ENCODE data around the gene ANGEL2. TPM values are rescaled to one million over a fixed set of nuclear protein-coding genes. Genes with fewer than 3 reads are reported as not detected.
"Not testable (repeated sequence)": the region's sequence is repeated elsewhere in the genome, so short reads cannot be mapped to it uniquely, and the experiment has no call there.

The ANGEL2 gene
- total and polyA plus RNA-seq, 2 of the 4 experiments (the other 2 are of a cell fraction): 13.4 to 44.1 TPM

DNA sequence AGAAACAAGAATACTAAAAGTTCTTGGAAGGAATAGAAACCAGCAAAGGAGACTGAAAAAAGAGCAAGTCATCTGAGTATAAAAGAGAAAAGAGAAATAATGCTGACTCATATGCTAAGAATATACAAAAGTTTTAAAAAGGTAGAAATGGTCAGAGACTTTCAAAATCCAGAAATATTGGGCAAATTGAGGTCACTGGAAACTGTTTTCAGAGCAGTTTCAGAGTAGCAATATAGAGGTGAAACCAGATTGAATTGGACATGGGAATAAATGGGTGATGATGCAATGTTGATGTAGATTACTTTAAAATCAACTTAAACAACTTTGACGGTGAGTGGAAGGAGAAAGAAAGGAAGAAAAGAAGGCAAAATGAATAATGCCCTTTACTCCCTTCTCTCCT, 33.6 kb upstream of the ANGEL2 start:
- intact Hi-C loops (cut with micrococcal nuclease): no loop called here
- H4K91ac ChIP-seq (ENCODE audit: insufficient read depth, low read depth, low read length): no peak overlapping the region
- H2AFZ ChIP-seq (replicated peaks; ENCODE audit: low read length, poor library complexity): no peak overlapping the region
- no peak overlapping the region for H3K14ac ChIP-seq (replicated peaks; ENCODE audit: low read depth, low read length)
- peak overlapping the region in 1 of 2 experiments; percentile 31; a peak in 2 of 4 replicates for H4K8ac ChIP-seq (ENCODE audit: low read depth in 2 of 2, low read length in 2 of 2)
- H2BK20ac ChIP-seq (ENCODE audit: low read depth, low read length): no peak overlapping the region
- no peak overlapping the region for H4K5ac ChIP-seq (ENCODE audit: low read depth, low read length)
- no peak overlapping the region for H2AK5ac ChIP-seq (ENCODE audit: low read depth, low read length)
- H3K18ac ChIP-seq (ENCODE audit: low read depth, low read length): no peak overlapping the region
- peaks cover 6% of the 10 kb centered on the region for H3K9me1 ChIP-seq (ENCODE audit: insufficient read depth, low read length)
- H3K56ac ChIP-seq (ENCODE audit: extremely low read depth, insufficient read depth, low read length): no peak overlapping the region
- H3K23ac ChIP-seq (ENCODE audit: low read depth, low read length): no peak overlapping the region
- no peak overlapping the region for H3K9ac ChIP-seq (ENCODE audit: low read depth, low read length)
- no TSS peak for BruUV-seq (replicated peaks)
- ChIA-PET POLR2A (ENCODE audit: unreplicated experiment) (no interaction called here), CTCF (no interaction called here)
- H2AK9ac ChIP-seq (replicated peaks; ENCODE audit: low read depth, low read length, poor library complexity): no peak overlapping the region
- no peak overlapping the region for H3K4me2 ChIP-seq (ENCODE audit: low read depth, low read length)
- no peaks in the 10 kb centered on the region for H4K20me1 ChIP-seq (ENCODE audit: insufficient read depth, low read length)
- peaks cover 2% of the 10 kb centered on the region; the same call in 1 of the 2 replicates for H3K4me1 ChIP-seq (ENCODE audit: control insufficient read depth, insufficient read depth, low read length)
- WGBS, 2 experiments (ENCODE audit: extremely low coverage in 2 of 2, insufficient read length in 1 of 2): no CpG with 5 or more reads among the region's 1 CpG
- no peak overlapping the region for H2BK120ac ChIP-seq (ENCODE audit: low read depth, low read length)
- DNase-seq: no peak
- H3K27me3 ChIP-seq (ENCODE audit: control insufficient read depth, insufficient read depth, low read length): no peaks in the 10 kb centered on the region; the same call in 1 of the 2 replicates
- H3K4ac ChIP-seq (ENCODE audit: low read depth, low read length): no peak overlapping the region
- no peak overlapping the region for H2BK5ac ChIP-seq (ENCODE audit: low read depth, low read length, poor library complexity, severe bottlenecking)
- H3K79me1 ChIP-seq (ENCODE audit: low read depth in 1 of 2, low read length in 2 of 2): peaks cover 4 to 20% of the 10 kb centered on the region in 2 experiments; a peak in 3 of 4 replicates
- H2BK15ac ChIP-seq (ENCODE audit: low read depth, low read length): no peak overlapping the region
- no peak overlapping the region for H3K4me3 ChIP-seq (ENCODE audit: insufficient read depth, low read depth, low read length)
- no peak overlapping the region for H3K27ac ChIP-seq (ENCODE audit: insufficient read depth, low read length)
- TF ChIP-seq NFE2L2 (IDR thresholded peaks at IDR 0.05; ENCODE audit: low read depth, low read length) (peak; percentile 66; the same call in 1 of the 2 replicates), MAFK (IDR thresholded peaks at IDR 0.05; ENCODE audit: low read depth, low read length) (peak; percentile 78), CEBPB (IDR thresholded peaks at IDR 0.05; ENCODE audit: low read depth, low read length) (peak; percentile 69), MXI1 (IDR thresholded peaks at IDR 0.05; ENCODE audit: borderline replicate concordance, low read depth, low read length) (no peak)
- no peaks in the 10 kb centered on the region for H3K9me3 ChIP-seq (ENCODE audit: control insufficient read depth, insufficient read depth, low read length)
- no peaks in the 10 kb centered on the region for H3K36me3 ChIP-seq (ENCODE audit: control insufficient read depth, insufficient read depth, low read length)
- dilution Hi-C loops (cut with HindIII; ENCODE audit: low sequenced_read_pairs, unreplicated experiment): no loop called here
- ATAC-seq (ENCODE audit: low read depth): no peak
- in situ Hi-C loops (cut with MboI; ENCODE audit: low sequenced_read_pairs): no loop called here

DNA sequence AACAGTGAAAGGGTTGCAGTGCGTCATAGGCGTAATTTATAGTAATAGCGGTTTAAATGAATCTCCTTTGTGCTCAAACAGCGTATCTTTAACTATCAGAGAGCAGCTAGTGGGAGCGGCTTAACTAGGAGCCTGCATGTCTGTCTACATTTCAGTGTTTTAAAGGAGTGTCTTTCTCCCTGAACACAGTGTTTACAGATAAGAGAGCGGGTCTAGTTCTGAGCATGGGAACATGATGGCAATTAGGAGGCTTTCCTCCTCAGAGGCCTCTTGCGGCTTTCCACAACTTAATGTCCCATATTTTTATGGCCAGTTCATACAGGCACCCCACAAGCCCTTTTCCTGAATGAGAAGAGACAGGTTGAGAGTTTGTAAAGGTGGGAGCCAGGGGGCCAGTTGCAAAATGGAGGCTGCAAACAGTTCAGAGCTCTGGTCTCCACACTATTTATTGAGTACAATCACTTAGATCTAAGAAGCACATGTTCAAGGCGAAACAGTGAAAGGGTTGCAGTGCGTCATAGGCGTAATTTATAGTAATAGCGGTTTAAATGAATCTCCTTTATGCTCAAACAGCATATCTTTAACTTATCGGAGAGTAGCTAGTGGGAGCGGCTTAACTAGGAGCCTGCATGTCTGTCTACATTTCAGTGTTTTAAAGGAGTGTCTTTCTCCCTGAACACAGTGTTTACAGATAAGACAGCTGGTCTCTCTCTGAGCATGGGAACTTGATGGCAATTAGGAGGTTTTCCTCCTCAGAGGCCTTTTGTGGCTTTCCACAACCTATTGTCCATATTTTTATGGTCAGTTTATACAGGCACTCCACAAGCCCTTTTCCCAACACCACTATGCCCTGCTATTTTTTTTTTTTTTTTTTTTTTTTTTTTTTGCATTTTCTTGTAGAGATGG, 29.9 kb upstream of the ANGEL2 start:
- H2BK20ac ChIP-seq (ENCODE audit: low read depth, low read length); H3K4me1 ChIP-seq (ENCODE audit: control insufficient read depth, insufficient read depth, low read length); POLR2A ChIA-PET (ENCODE audit: unreplicated experiment); H3K27ac ChIP-seq (ENCODE audit: insufficient read depth, low read length); H3K79me1 ChIP-seq (ENCODE audit: low read depth in 1 of 2, low read length in 2 of 2); H2BK15ac ChIP-seq (ENCODE audit: low read depth, low read length); H3K14ac ChIP-seq (replicated peaks; ENCODE audit: low read depth, low read length); H4K8ac ChIP-seq (ENCODE audit: low read depth in 2 of 2, low read length in 2 of 2); H2BK5ac ChIP-seq (ENCODE audit: low read depth, low read length, poor library complexity, severe bottlenecking); H3K4ac ChIP-seq (ENCODE audit: low read depth, low read length); H3K9me3 ChIP-seq (ENCODE audit: control insufficient read depth, insufficient read depth, low read length); H2AK9ac ChIP-seq (replicated peaks; ENCODE audit: low read depth, low read length, poor library complexity); in situ Hi-C loops (cut with MboI; ENCODE audit: low sequenced_read_pairs); CTCF ChIA-PET; H3K27me3 ChIP-seq (ENCODE audit: control insufficient read depth, insufficient read depth, low read length); H2BK120ac ChIP-seq (ENCODE audit: low read depth, low read length); H3K4me3 ChIP-seq (ENCODE audit: insufficient read depth, low read depth, low read length); DNase-seq; H3K36me3 ChIP-seq (ENCODE audit: control insufficient read depth, insufficient read depth, low read length); H3K4me2 ChIP-seq (ENCODE audit: low read depth, low read length); H3K18ac ChIP-seq (ENCODE audit: low read depth, low read length); H4K20me1 ChIP-seq (ENCODE audit: insufficient read depth, low read length); H3K9me1 ChIP-seq (ENCODE audit: insufficient read depth, low read length); BruUV-seq (replicated peaks); H4K91ac ChIP-seq (ENCODE audit: insufficient read depth, low read depth, low read length); ATAC-seq (ENCODE audit: low read depth); H2AFZ ChIP-seq (replicated peaks; ENCODE audit: low read length, poor library complexity); dilution Hi-C loops (cut with HindIII; ENCODE audit: low sequenced_read_pairs, unreplicated experiment); intact Hi-C loops (cut with micrococcal nuclease); H3K9ac ChIP-seq (ENCODE audit: low read depth, low read length); H4K5ac ChIP-seq (ENCODE audit: low read depth, low read length); H3K56ac ChIP-seq (ENCODE audit: extremely low read depth, insufficient read depth, low read length); H3K23ac ChIP-seq (ENCODE audit: low read depth, low read length); H2AK5ac ChIP-seq (ENCODE audit: low read depth, low read length): not testable (repeated sequence)
- 100% methylated on average over 3 of the region's 13 CpGs; no CpG with 5 or more reads in 1 of the 2 experiments for WGBS, 2 experiments (ENCODE audit: extremely low coverage in 2 of 2, insufficient read length in 1 of 2)
